PFSK-1 (cell line): ENCODE data around the gene CDKN1A.

Source experiments
- FOXP2 ChIP-seq: optimal IDR thresholded peaks from 2 replicates; pipeline ENCODE3; 2011; ENCODE audit warnings: borderline replicate concordance, control low read depth, inconsistent platforms; ENCODE audit not compliant: insufficient read depth; ENCODE audit errors: extremely low read length, extremely low read depth
- POLR2AphosphoS5 ChIP-seq: IDR thresholded peaks from 2 replicates; pipeline ENCODE4 v1.6.1; 2012; ENCODE audit warnings: low read depth, mild to moderate bottlenecking, control low read depth, low read length, moderate library complexity
- SIN3A ChIP-seq: IDR thresholded peaks from 2 replicates; pipeline ENCODE4 v1.6.1; 2012; ENCODE audit warnings: mild to moderate bottlenecking, low read length, moderate library complexity, borderline replicate concordance; ENCODE audit not compliant: insufficient read depth
- TAF1 ChIP-seq: IDR thresholded peaks from 2 replicates; pipeline ENCODE4 v1.6.1; 2012; ENCODE audit warnings: low read length, control low read depth, borderline replicate concordance; ENCODE audit not compliant: insufficient read depth
- TF ChIP-seq, protein P1 (sequence below), 2 experiments: IDR thresholded peaks; 2 replicates each; pipeline versions ENCODE4 v1.6.1 to v1.8.0; 2011 to 2012; ENCODE audit warnings: low read depth in 2 of 2, low read length in 2 of 2, control low read depth in 1 of 2, inconsistent platforms in 1 of 2, mild to moderate bottlenecking in 1 of 2, moderate library complexity in 1 of 2; ENCODE audit not compliant: insufficient read depth in 1 of 2

CDKN1A gene

DNA sequence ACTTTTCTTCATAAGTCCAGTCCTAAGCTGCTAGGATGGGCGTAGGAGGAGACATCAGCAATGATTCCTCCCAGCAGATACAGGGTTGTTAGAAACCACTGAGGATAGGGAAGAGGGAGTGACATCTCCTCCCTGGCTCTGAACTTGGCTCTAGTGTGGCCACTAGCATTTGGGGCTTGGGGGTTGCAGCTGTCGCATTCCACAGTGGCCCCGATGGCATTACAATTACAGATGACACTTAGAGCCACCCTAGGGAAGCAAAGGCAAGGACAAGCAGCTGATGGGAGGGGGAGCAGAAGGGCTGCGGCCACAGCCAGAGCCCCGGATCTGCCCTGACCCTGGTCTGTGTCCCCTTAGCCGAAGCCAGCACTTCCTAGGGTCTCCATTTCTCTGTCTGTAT is 9.5 kb upstream of the CDKN1A start:
- TF ChIP-seq TAF1 (no peak), POLR2AphosphoS5 (no peak), SIN3A (no peak)

DNA sequence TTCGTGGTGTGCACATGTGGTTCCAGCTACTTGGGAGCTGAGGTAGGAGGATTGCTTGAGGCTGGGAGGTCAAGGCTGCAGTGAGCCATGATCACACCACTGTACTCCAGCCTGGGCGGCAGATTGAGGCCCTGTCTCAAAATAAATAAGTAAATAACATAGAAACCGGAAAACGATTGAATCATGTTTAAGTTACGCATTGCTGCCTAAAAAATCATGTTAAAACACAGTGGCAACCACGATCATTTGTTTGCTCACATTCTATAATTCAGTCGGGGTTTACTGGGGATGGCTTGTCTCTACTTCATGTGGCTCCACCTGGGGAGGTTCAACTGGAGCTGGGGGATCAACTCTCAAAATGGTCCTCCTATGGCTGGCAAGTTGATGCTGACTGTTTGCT is 8.2 kb upstream of the CDKN1A start:
- TF ChIP-seq POLR2AphosphoS5 (no peak), FOXP2 (no peak), TAF1 (no peak), SIN3A (no peak)
- TF ChIP-seq, protein P1, sequence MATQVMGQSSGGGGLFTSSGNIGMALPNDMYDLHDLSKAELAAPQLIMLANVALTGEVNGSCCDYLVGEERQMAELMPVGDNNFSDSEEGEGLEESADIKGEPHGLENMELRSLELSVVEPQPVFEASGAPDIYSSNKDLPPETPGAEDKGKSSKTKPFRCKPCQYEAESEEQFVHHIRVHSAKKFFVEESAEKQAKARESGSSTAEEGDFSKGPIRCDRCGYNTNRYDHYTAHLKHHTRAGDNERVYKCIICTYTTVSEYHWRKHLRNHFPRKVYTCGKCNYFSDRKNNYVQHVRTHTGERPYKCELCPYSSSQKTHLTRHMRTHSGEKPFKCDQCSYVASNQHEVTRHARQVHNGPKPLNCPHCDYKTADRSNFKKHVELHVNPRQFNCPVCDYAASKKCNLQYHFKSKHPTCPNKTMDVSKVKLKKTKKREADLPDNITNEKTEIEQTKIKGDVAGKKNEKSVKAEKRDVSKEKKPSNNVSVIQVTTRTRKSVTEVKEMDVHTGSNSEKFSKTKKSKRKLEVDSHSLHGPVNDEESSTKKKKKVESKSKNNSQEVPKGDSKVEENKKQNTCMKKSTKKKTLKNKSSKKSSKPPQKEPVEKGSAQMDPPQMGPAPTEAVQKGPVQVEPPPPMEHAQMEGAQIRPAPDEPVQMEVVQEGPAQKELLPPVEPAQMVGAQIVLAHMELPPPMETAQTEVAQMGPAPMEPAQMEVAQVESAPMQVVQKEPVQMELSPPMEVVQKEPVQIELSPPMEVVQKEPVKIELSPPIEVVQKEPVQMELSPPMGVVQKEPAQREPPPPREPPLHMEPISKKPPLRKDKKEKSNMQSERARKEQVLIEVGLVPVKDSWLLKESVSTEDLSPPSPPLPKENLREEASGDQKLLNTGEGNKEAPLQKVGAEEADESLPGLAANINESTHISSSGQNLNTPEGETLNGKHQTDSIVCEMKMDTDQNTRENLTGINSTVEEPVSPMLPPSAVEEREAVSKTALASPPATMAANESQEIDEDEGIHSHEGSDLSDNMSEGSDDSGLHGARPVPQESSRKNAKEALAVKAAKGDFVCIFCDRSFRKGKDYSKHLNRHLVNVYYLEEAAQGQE (IDR thresholded peaks at IDR 0.05; ENCODE audit: insufficient read depth in 1 of 2, low read depth in 2 of 2, low read length in 2 of 2): no peak

DNA sequence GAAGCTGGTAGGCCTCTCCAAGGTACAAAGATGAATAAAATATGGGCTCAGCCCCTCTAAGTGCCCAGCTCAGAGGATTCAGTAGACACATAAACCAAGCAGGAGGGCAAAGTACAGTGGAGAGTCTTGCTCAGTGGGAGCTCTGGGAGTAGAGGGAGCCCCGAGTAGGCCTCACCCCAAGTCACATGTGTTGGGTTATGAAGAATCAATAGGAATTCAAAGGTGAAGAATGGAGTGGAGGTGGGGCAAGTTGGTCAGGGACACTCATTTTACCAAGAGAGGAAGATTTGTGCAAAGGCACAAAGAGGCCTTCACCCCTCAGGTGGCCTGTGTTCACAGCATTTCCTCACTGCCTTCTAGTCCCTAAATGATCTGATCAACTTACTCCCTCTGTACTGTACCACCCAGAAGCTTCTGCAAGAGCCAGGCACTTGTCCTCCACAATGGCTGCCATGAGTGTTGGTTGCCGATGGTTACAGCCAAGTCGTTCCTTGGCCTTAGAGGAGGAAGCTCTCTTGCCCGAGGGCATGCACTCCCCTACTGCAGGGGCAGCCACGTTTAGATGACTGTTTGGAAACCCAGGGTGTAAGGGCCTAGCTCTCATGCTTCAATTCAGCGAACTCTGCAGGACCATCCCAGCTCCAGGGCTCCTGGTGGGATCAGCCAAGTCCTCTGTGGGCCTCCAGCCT is 6.7 kb upstream of the CDKN1A start:
- TF ChIP-seq SIN3A (no peak), TAF1 (no peak), FOXP2 (no peak), POLR2AphosphoS5 (no peak)
- TF ChIP-seq, protein P1 (IDR thresholded peaks at IDR 0.05; ENCODE audit: insufficient read depth in 1 of 2, low read depth in 2 of 2, low read length in 2 of 2): no peak

DNA sequence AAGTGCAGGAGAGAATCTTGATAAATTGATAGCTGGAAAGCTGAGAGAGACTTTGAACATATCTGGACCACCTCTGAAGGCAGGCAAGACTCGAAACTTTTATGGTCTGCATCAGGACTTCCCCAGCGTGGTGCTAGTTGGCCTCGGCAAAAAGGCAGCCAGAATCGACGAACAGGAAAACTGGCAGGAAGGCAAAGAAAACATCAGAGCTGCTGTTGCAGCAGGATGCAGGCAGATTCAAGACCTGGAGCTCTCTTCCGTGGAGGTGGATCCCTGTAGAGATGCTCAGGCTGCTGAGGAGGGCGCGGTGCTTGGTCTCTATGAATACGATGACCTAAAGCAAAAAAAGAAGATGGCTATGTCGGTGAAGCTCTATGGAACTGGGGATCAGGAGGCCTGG is 4.6 kb upstream of the CDKN1A start:
- no peak for TF ChIP-seq FOXP2
- TF ChIP-seq SIN3A: no peak
- no peak for TF ChIP-seq TAF1
- TF ChIP-seq, protein P1 (IDR thresholded peaks at IDR 0.05; ENCODE audit: insufficient read depth in 1 of 2, low read depth in 2 of 2, low read length in 2 of 2): no peak
- TF ChIP-seq POLR2AphosphoS5: no peak

DNA sequence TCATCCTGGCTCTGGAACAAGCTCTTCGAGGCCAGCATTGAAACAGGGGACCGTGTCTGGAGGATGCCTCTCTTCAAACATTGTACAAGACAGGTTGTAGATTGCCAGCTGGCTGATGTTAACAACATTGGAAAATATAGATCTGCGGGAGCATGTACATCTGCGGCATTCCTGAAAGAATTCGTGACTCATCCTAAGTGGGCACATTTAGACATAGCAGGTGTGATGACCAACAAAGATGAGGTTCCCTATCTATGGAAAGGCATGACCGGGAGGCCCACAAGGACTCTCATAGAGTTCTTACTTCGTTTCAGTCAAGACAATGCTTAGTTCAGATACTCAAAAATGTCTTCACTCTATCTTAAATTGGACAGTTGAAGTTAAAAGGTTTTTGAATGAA is 3.6 kb upstream of the CDKN1A start:
- TF ChIP-seq FOXP2 (no peak), SIN3A (no peak), TAF1 (no peak), POLR2AphosphoS5 (no peak)
- TF ChIP-seq, protein P1 (IDR thresholded peaks at IDR 0.05; ENCODE audit: insufficient read depth in 1 of 2, low read depth in 2 of 2, low read length in 2 of 2): no peak
